ENCODE measurements around the gene SPAAR.

SPAAR gene

GRCh38 chr9:35944173-35944572 lies 34.9 kb downstream of the SPAAR start:
- TF ChIP-seq OSR1 (CRISPR knock-in tag; IDR thresholded peaks at IDR 0.05) (no peak), RARB (CRISPR knock-in tag; IDR thresholded peaks at IDR 0.05) (no peak), ZFP30 (CRISPR knock-in tag; IDR thresholded peaks at IDR 0.05) (no peak)
- no peak for ATAC-seq

- no peak for ATAC-seq
- no peak for TF ChIP-seq CSRNP3 (CRISPR knock-in tag; IDR thresholded peaks at IDR 0.05)
- no peak for TF ChIP-seq TOX (CRISPR knock-in tag; IDR thresholded peaks at IDR 0.05; ENCODE audit: borderline replicate concordance)
- TF ChIP-seq TSHZ2 (CRISPR knock-in tag; IDR thresholded peaks at IDR 0.05): no peak
- no peak for TF ChIP-seq ZNF70 (CRISPR knock-in tag; IDR thresholded peaks at IDR 0.05)
- TF ChIP-seq ZNF565 (CRISPR knock-in tag; conservative IDR thresholded peaks at IDR 0.05; ENCODE audit: low read depth): no peak
- no peak for TF ChIP-seq ZNF8 (CRISPR knock-in tag; IDR thresholded peaks at IDR 0.05)
- TF ChIP-seq, protein P1, sequence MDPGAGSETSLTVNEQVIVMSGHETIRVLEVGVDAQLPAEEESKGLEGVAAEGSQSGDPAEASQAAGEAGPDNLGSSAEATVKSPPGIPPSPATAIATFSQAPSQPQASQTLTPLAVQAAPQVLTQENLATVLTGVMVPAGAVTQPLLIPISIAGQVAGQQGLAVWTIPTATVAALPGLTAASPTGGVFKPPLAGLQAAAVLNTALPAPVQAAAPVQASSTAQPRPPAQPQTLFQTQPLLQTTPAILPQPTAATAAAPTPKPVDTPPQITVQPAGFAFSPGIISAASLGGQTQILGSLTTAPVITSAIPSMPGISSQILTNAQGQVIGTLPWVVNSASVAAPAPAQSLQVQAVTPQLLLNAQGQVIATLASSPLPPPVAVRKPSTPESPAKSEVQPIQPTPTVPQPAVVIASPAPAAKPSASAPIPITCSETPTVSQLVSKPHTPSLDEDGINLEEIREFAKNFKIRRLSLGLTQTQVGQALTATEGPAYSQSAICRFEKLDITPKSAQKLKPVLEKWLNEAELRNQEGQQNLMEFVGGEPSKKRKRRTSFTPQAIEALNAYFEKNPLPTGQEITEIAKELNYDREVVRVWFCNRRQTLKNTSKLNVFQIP (CRISPR knock-in tag; IDR thresholded peaks at IDR 0.05; ENCODE audit: borderline replicate concordance, low read depth): no peak
- TF ChIP-seq OSR1 (CRISPR knock-in tag; IDR thresholded peaks at IDR 0.05): no peak
- no peak for TF ChIP-seq ZC3H10 (CRISPR knock-in tag; IDR thresholded peaks at IDR 0.05)
Measured at GRCh38 chr9:35944841-35945240, 35.6 kb downstream of the SPAAR start.

DNA sequence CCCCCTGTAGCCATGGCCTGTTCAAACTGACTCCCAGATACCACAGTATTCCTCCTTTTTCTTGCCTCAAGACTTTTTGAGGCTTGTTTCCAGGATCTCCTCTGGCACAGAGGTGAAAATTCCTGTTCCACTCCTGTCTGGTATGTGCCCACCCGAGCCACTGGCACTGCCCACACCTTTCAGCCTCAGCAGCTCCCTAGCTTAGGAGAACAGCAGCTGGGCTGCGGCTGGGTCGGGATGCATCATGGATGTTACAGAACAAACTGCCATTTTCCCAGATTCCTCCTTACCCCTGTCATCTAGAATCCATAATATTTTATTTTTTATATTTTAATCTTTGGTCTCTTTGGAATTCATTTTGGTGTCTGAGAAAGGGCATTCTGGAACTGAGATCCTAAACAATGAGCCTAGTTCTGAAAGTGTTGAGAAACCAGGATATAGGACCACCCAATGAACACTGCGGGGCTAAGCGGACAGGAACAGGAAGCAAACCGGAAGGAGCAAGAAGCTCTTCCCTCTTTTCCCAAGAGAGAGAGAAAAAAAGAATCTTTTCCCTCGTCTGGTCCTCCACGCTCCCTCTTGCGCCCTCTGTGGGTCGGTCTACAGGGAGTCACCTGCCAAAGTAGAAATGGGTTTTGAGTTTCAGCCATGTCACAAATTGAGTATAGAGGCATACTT lies 36.2 kb downstream of the SPAAR start:
- TF ChIP-seq ZNF70 (CRISPR knock-in tag; IDR thresholded peaks at IDR 0.05) (no peak), GLIS3 (CRISPR knock-in tag; IDR thresholded peaks at IDR 0.05) (no peak), PPARA (CRISPR knock-in tag; IDR thresholded peaks at IDR 0.05; ENCODE audit: borderline replicate concordance) (0 out of 2 replicates have a peak, but pooled peaks have one; percentile 1)
- peak; percentile 94 for ATAC-seq

DNA sequence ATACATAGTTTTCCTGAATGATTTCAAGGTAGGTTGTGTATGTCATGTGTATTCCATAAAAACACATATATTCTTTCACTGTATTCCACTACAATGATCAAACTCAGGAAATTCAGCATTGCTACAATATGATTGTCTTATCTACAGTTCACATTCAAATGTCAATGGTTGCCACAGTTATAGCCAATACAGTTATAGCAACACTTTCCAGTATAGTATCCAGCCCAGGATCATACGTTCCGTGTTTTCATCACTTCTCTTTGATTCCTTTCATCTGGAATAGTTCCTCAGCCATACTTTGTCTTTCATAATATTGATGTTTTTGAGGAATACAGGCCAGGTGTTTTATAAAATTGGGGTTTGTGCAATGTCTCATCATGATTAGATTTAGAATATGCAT lies 39.2 kb downstream of the SPAAR start:
- ATAC-seq: no peak
- no peak for TF ChIP-seq ZNF8 (CRISPR knock-in tag; IDR thresholded peaks at IDR 0.05)
- TF ChIP-seq GLIS3 (CRISPR knock-in tag; IDR thresholded peaks at IDR 0.05): no peak
- TF ChIP-seq, protein P1 (CRISPR knock-in tag; IDR thresholded peaks at IDR 0.05; ENCODE audit: borderline replicate concordance, low read depth): no peak
- no peak for TF ChIP-seq ZFP3 (CRISPR knock-in tag; IDR thresholded peaks at IDR 0.05)
- no peak for TF ChIP-seq BACH2 (CRISPR knock-in tag; IDR thresholded peaks at IDR 0.05; ENCODE audit: borderline replicate concordance)
- no peak for TF ChIP-seq CREB5 (CRISPR knock-in tag; IDR thresholded peaks at IDR 0.05; ENCODE audit: low read depth)
- no peak for TF ChIP-seq ISL1 (CRISPR knock-in tag; IDR thresholded peaks at IDR 0.05)
- no peak for TF ChIP-seq ESRRG (CRISPR knock-in tag; IDR thresholded peaks at IDR 0.05)
- TF ChIP-seq ZNF70 (CRISPR knock-in tag; IDR thresholded peaks at IDR 0.05): no peak
- TF ChIP-seq PATZ1 (CRISPR knock-in tag; IDR thresholded peaks at IDR 0.05; ENCODE audit: borderline replicate concordance): no peak
- TF ChIP-seq TCF4 (CRISPR knock-in tag; IDR thresholded peaks at IDR 0.05; ENCODE audit: borderline replicate concordance): no peak
- no peak for TF ChIP-seq TOX (CRISPR knock-in tag; IDR thresholded peaks at IDR 0.05; ENCODE audit: borderline replicate concordance)
- no peak for TF ChIP-seq OSR1 (CRISPR knock-in tag; IDR thresholded peaks at IDR 0.05)
- TF ChIP-seq ARNTL (CRISPR knock-in tag; IDR thresholded peaks at IDR 0.05; ENCODE audit: borderline replicate concordance, low read depth): no peak
- no peak for TF ChIP-seq ZC3H10 (CRISPR knock-in tag; IDR thresholded peaks at IDR 0.05)
- no peak for TF ChIP-seq PPARA (CRISPR knock-in tag; IDR thresholded peaks at IDR 0.05; ENCODE audit: borderline replicate concordance)
- no peak for TF ChIP-seq SNAI2 (CRISPR knock-in tag; IDR thresholded peaks at IDR 0.05)
